SK-N-SH (cell line): ENCODE data around the gene SLC5A12.

Experiments used
- EP300 ChIP-seq, 2 experiments: IDR thresholded peaks; 2 replicates each; pipeline versions ENCODE4 v1.4.0 to v1.6.1; 2012; ENCODE audit warnings: borderline replicate concordance in 1 of 2, low read depth in 1 of 2, low read length in 1 of 2
- EZH2phosphoT487 ChIP-seq: fragments of 200-600 bp; sonication (generic); IDR thresholded peaks from 2 replicates; pipeline ENCODE4 v1.6.1; 2017; ENCODE audit warnings: low read depth, mixed run types, mild to moderate bottlenecking, antibody characterized with exemption, moderate library complexity, borderline replicate concordance
- GATA2 ChIP-seq: sonication (generic); formaldehyde crosslinking; IDR thresholded peaks from 2 replicates; pipeline ENCODE4 v1.5.0; 2020; ENCODE audit warnings: mild to moderate bottlenecking, missing genetic modification reagents
- MXI1 ChIP-seq: IDR thresholded peaks from 2 replicates; pipeline ENCODE4 v1.6.1; 2012; ENCODE audit warnings: mild to moderate bottlenecking, low read depth, low read length, improper control_type of control experiment
- NRF1 ChIP-seq: IDR thresholded peaks from 2 replicates; pipeline ENCODE4 v1.6.1; 2012; ENCODE audit warnings: low read depth, mild to moderate bottlenecking, low read length
- POLR2AphosphoS5 ChIP-seq: IDR thresholded peaks from 2 replicates; pipeline ENCODE4 v1.6.1; 2012; ENCODE audit warnings: low read depth, low read length
- RCOR1 ChIP-seq: fragments of 150-350 bp; IDR thresholded peaks from 2 replicates; pipeline ENCODE4 v1.6.1; 2017; ENCODE audit warnings: antibody characterized with exemption, low read length
- SMC3 ChIP-seq: IDR thresholded peaks from 2 replicates; pipeline ENCODE4 v1.6.1; 2012; ENCODE audit warnings: low read depth, low read length, improper control_type of control experiment
- TEAD4 ChIP-seq: IDR thresholded peaks from 2 replicates; pipeline ENCODE4 v1.4.0; 2012; ENCODE audit warnings: mild to moderate bottlenecking, borderline replicate concordance; ENCODE audit not compliant: insufficient read depth
- TF ChIP-seq, protein P1 (sequence below): fragments of 200-600 bp; sonication (generic); IDR thresholded peaks from 2 replicates; pipeline ENCODE4 v1.6.1; 2017; ENCODE audit warnings: antibody characterized with exemption, mild to moderate bottlenecking, moderate library complexity
- TF ChIP-seq, protein P2 (sequence below): IDR thresholded peaks from 2 replicates; pipeline ENCODE4 v1.4.0; 2012; ENCODE audit warnings: low read depth
- TF ChIP-seq, protein P3 (sequence below): IDR thresholded peaks from 2 replicates; pipeline ENCODE4 v1.4.0; 2012; ENCODE audit warnings: low read depth, borderline replicate concordance
- TF ChIP-seq, protein P4 (sequence below): IDR thresholded peaks from 2 replicates; pipeline ENCODE4 v1.6.1; 2012; ENCODE audit warnings: mild to moderate bottlenecking, low read depth, low read length, moderate library complexity

DNA sequence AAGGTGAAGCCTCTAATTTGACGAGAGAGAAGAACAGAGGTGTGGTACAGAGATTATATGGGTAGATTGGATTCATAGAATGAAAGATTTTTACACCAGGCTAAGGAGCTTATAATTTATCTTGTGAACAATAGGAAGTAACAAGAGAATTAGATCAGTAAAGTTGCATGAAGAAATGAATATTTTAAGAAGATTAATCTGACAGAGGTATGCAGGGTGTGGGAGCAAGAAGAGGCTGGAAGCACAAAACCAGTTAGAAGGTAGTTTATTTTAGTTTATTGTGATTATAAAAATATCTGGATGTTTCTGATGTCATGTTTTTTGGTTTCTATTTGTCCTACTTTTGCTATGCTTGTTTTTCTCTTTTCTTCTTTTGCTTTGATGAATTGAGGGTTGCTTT lies 15.7 kb downstream of the SLC5A12 start:
- TF ChIP-seq TEAD4: no peak
- TF ChIP-seq, protein P1, sequence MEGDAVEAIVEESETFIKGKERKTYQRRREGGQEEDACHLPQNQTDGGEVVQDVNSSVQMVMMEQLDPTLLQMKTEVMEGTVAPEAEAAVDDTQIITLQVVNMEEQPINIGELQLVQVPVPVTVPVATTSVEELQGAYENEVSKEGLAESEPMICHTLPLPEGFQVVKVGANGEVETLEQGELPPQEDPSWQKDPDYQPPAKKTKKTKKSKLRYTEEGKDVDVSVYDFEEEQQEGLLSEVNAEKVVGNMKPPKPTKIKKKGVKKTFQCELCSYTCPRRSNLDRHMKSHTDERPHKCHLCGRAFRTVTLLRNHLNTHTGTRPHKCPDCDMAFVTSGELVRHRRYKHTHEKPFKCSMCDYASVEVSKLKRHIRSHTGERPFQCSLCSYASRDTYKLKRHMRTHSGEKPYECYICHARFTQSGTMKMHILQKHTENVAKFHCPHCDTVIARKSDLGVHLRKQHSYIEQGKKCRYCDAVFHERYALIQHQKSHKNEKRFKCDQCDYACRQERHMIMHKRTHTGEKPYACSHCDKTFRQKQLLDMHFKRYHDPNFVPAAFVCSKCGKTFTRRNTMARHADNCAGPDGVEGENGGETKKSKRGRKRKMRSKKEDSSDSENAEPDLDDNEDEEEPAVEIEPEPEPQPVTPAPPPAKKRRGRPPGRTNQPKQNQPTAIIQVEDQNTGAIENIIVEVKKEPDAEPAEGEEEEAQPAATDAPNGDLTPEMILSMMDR: no peak
- TF ChIP-seq GATA2 (CRISPR knock-in tag): no peak
- no peak for TF ChIP-seq RCOR1
- TF ChIP-seq POLR2AphosphoS5: no peak
- TF ChIP-seq EP300 (IDR thresholded peaks at IDR 0.05; ENCODE audit: borderline replicate concordance in 1 of 2, low read depth in 1 of 2, low read length in 1 of 2): no peak
- no peak for TF ChIP-seq SMC3
- TF ChIP-seq, protein P2, sequence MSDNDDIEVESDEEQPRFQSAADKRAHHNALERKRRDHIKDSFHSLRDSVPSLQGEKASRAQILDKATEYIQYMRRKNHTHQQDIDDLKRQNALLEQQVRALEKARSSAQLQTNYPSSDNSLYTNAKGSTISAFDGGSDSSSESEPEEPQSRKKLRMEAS: no peak
- TF ChIP-seq, protein P3, sequence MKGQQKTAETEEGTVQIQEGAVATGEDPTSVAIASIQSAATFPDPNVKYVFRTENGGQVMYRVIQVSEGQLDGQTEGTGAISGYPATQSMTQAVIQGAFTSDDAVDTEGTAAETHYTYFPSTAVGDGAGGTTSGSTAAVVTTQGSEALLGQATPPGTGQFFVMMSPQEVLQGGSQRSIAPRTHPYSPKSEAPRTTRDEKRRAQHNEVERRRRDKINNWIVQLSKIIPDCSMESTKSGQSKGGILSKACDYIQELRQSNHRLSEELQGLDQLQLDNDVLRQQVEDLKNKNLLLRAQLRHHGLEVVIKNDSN: no peak
- TF ChIP-seq NRF1: no peak
- TF ChIP-seq, protein P4, sequence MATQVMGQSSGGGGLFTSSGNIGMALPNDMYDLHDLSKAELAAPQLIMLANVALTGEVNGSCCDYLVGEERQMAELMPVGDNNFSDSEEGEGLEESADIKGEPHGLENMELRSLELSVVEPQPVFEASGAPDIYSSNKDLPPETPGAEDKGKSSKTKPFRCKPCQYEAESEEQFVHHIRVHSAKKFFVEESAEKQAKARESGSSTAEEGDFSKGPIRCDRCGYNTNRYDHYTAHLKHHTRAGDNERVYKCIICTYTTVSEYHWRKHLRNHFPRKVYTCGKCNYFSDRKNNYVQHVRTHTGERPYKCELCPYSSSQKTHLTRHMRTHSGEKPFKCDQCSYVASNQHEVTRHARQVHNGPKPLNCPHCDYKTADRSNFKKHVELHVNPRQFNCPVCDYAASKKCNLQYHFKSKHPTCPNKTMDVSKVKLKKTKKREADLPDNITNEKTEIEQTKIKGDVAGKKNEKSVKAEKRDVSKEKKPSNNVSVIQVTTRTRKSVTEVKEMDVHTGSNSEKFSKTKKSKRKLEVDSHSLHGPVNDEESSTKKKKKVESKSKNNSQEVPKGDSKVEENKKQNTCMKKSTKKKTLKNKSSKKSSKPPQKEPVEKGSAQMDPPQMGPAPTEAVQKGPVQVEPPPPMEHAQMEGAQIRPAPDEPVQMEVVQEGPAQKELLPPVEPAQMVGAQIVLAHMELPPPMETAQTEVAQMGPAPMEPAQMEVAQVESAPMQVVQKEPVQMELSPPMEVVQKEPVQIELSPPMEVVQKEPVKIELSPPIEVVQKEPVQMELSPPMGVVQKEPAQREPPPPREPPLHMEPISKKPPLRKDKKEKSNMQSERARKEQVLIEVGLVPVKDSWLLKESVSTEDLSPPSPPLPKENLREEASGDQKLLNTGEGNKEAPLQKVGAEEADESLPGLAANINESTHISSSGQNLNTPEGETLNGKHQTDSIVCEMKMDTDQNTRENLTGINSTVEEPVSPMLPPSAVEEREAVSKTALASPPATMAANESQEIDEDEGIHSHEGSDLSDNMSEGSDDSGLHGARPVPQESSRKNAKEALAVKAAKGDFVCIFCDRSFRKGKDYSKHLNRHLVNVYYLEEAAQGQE: no peak
- TF ChIP-seq EZH2phosphoT487: no peak
- TF ChIP-seq MXI1: no peak
